Large intestine (tissue), 3 donors: ENCODE measurements around the gene ARHGAP24. TPM values are rescaled to one million over a fixed set of nuclear protein-coding genes. Genes with fewer than 3 reads are reported as not detected.

Source experiments
- DNase-seq, 2 donors: peaks; one replicate each; pipeline versions ENCODE4 v3.0.0 to v3.0.0-alpha.2; 2013
- H3K27ac ChIP-seq: one replicate; pipeline ENCODE4 v1.5.1; 2013; ENCODE audit warnings: low read length
- H3K27me3 ChIP-seq: 2 replicates; pipeline ENCODE4 v1.6.1; 2013; ENCODE audit warnings: low read length; ENCODE audit not compliant: control insufficient read depth, insufficient read depth
- H3K36me3 ChIP-seq: 2 replicates; pipeline ENCODE4 v1.6.1; 2013; ENCODE audit warnings: low read length; ENCODE audit not compliant: control insufficient read depth, insufficient read depth
- H3K4me1 ChIP-seq: one replicate; pipeline ENCODE4 v1.6.1; 2013; ENCODE audit warnings: low read length; ENCODE audit not compliant: control insufficient read depth, insufficient read depth
- H3K4me3 ChIP-seq: one replicate; pipeline ENCODE4 v1.5.1; 2013; ENCODE audit warnings: low read length
- H3K9me3 ChIP-seq: one replicate; pipeline ENCODE4 v1.6.1; 2013; ENCODE audit warnings: mild to moderate bottlenecking, low read depth, low read length, moderate library complexity; ENCODE audit not compliant: control insufficient read depth
- WGBS: methylation state at CpG from one replicate; pipeline ENCODE4 v1.1.5; 2013; ENCODE audit warnings: low lambda C conversion rate; ENCODE audit not compliant: insufficient coverage; 5-methylcytosine and 5-hydroxymethylcytosine counted together
- polyA plus RNA-seq: library from polyadenylated mRNA; unstranded; fragments of 120-200 nt; gene quantifications from one replicate; pipeline ENCODE4 v1.2.1, GENCODE V29; 2013

Gene ARHGAP24
- polyA plus RNA-seq, 1 donor: 6.7 TPM

DNA sequence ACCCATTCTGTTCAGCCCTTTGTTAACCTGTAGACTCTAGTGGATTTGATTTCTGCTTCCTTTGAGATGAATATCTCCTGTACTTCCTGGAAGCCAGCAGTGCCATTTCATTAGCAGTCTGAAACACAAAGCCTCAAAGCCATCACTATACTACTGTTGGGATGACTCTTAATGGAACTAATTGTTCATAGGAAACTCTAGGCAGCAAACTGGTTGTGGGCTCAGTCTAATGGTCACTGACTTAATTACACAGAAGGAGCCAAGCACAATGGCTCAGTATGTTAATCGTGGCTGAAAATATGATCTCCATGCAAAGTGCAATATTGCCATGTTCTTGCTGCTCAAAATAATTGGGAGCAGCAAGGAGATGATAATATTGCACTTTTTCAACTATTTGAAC is 262.3 kb downstream of the ARHGAP24 start:
- Histone ChIP-seq H3K4me1 (no peaks in the 10 kb centered on the region), H3K4me3 (no peak overlapping the region), H3K9me3 (no peaks in the 10 kb centered on the region), H3K36me3 (no peaks in the 10 kb centered on the region), H3K27ac (no peak overlapping the region), H3K27me3 (no peaks in the 10 kb centered on the region)
- no CpG with 5 or more reads among the region's 1 CpG for WGBS
- no peak for DNase-seq

DNA sequence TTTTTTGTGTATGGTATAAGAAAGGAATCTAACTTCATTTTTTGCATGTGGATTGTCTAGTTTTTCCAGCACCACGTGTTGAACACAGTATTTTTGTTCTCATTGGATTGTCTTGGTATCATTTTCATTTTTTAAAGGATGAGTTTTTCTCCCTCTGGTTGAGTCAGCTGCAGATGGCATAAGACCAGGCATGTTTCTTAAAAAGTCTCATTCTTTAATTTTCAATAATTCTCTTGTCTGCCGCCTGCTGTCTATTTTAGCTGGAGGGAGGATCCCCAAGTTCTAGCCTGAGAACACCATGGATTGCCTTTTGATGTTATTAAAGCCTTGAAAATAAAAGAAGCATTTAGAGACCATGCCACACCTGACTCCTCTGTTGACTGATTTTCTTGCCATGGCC is 263.8 kb downstream of the ARHGAP24 start:
- Histone ChIP-seq H3K27ac (no peak overlapping the region), H3K4me3 (no peak overlapping the region), H3K9me3 (no peaks in the 10 kb centered on the region), H3K36me3 (no peaks in the 10 kb centered on the region), H3K4me1 (no peaks in the 10 kb centered on the region), H3K27me3 (no peaks in the 10 kb centered on the region)
- no peak for DNase-seq
- WGBS: no CpG with 5 or more reads among the region's 2 CpGs

DNA sequence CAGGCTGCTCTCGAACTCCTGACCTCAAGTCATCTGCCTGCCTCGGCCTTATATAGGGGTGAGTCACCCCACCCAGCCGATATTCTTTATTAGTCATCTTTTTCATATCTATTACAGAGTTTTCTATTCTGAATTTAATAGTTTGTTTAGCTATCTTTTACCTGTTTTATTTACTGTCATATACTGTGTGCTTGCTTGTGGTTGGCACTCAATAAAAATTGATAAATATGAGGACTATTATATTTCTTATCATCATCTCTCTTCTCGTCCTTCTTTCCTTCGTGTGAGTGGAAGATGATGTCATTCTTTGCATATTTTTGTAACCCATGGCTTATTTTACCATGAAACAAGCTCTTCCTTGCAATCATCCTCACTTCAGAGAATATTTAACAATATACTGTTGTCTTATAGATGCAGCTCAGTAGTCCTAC is 265.5 kb downstream of the ARHGAP24 start:
- H3K9me3 ChIP-seq: no peaks in the 10 kb centered on the region
- no peaks in the 10 kb centered on the region for H3K27me3 ChIP-seq
- no peaks in the 10 kb centered on the region for H3K36me3 ChIP-seq
- no peaks in the 10 kb centered on the region for H3K4me1 ChIP-seq
- H3K4me3 ChIP-seq: no peak overlapping the region
- no peak overlapping the region for H3K27ac ChIP-seq
- WGBS: 65% methylated on average over 2 of the region's 5 CpGs
- DNase-seq: no peak

DNA sequence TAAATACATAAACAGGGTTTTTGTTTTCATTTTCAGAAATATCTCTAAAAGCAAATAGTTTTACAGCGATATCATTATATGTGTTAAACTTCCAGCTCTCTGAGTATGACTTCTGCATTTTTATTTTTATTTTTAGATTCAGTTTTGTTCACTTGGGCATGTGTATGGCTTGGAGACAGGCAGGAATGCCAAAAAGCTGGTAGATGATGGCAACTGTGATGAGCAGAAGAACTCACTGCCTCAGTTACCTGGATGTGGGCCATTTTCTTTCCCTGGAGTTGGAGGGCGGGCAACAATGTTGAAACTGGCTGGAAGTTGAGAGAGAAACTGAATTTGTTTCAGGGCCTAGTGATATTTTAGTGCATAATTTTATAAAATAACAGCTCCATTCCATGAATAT is 266.4 kb downstream of the ARHGAP24 start:
- H3K4me3 ChIP-seq: no peak overlapping the region
- no CpG with 5 or more reads among the region's 2 CpGs for WGBS
- H3K27me3 ChIP-seq: no peaks in the 10 kb centered on the region
- no peaks in the 10 kb centered on the region for H3K36me3 ChIP-seq
- no peak for DNase-seq
- H3K27ac ChIP-seq: no peak overlapping the region
- H3K4me1 ChIP-seq: no peaks in the 10 kb centered on the region
- no peaks in the 10 kb centered on the region for H3K9me3 ChIP-seq

DNA sequence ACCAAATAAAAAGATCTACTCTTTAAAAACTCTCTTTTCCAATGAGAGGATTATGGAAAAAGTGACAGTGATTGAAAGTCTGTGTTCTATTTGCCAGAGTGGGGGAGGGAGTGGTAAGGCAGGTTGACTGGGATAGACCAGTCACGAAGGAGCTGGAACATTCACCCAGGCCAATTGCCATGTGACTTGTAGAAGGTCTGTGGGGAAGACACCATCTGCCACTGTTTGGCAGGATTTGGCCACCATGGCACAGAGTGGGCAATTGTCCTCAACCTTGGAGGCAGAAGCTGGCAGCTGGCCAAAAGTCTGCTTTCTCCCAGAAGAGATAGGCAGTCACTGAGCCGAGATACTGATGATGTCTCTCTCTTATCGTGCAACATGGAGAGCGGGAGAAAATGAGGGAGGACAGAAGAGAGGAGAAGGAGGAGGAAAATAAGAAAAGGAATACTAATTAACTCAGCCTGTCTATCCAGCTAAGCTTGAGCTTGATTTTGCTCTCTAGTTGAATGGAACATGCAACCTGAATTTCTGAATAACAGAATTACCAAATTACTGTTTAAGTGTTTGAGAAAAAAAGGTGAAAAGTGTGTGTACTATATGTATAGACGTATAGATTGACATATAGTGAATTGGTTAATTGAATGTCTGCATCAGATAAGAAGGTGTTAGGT is 267.1 kb downstream of the ARHGAP24 start:
- H3K27me3 ChIP-seq: no peaks in the 10 kb centered on the region
- no peak overlapping the region for H3K4me3 ChIP-seq
- no peaks in the 10 kb centered on the region for H3K9me3 ChIP-seq
- no peaks in the 10 kb centered on the region for H3K4me1 ChIP-seq
- no peaks in the 10 kb centered on the region for H3K36me3 ChIP-seq
- H3K27ac ChIP-seq: no peak overlapping the region
- 100% methylated on average over 2 of the region's 5 CpGs for WGBS
- no peak for DNase-seq

DNA sequence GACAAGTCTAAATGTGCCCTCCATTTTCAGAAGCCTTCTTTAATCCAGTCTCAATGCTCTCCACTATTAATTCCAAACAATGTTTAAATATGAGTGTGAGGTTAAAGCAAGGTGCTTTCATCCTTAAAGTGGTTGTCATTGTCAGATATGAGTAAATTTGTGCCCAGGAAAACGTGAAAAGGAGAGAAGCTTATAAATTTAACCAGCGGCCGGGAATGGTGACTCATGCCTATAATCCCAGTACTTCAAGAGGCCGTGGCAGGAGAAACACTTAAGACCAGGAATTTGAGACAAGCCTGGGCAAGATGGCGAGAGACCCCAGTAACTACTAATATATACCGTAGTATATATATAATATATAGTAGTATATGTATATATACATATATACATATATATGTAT is 270.0 kb downstream of the ARHGAP24 start:
- Histone ChIP-seq H3K36me3 (no peaks in the 10 kb centered on the region), H3K4me3 (no peak overlapping the region), H3K27me3 (no peaks in the 10 kb centered on the region), H3K9me3 (no peaks in the 10 kb centered on the region), H3K27ac (no peak overlapping the region), H3K4me1 (no peaks in the 10 kb centered on the region)
- DNase-seq: no peak
- WGBS: 83% methylated on average over 4 of the region's 6 CpGs

DNA sequence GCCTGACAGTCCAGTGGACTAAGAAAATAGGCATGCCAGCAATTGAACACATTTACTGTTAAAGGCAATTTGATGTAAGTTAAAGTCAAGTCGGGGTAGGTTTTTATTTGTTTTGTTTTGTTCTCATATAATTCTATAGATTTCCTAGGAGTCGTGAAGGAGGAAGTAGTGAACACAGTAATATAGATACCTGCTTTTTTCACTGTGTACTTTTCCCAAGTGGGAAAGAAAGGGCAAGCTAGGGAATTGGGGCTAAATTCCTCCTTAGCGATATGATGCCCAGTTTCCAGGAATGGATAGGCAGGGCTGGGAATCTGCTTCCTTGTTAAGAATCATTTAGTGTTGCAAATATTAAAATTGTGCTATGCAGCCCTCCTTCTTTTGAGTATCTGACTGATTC is 271.0 kb downstream of the ARHGAP24 start:
- 20% methylated on average over 1 of the region's 3 CpGs for WGBS
- H3K4me3 ChIP-seq: no peak overlapping the region
- H3K9me3 ChIP-seq: no peaks in the 10 kb centered on the region
- H3K4me1 ChIP-seq: no peaks in the 10 kb centered on the region
- H3K27me3 ChIP-seq: no peaks in the 10 kb centered on the region
- H3K27ac ChIP-seq: no peak overlapping the region
- H3K36me3 ChIP-seq: no peaks in the 10 kb centered on the region
- DNase-seq: no peak

DNA sequence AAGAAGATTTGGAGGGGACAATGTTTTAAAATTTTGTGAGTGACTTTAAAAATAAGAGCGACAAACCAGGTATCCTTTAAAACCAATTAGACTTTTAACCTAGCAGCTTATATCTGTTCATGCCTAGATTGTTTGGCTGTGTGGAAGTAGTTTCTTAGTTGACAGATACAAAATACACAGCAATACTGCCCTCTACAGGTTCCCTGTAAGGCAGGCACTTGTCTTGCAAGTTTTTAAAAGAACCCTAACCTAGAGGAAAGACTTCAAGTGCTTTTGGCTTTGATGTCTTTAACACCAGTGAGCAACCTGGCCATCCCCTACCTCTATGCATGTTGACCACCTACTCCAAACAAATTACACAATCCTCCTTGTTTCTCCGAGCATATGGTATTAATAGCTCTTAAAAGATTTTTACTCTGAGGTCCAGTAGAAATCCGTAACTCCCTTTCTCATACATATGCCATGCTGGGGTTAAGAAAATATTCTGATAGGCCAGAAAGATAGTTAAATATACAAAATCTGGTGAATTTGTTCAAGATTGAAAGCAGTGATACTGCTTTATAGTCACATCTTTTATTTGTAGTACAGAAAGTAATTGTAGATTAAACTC is 273.0 kb downstream of the ARHGAP24 start:
- H3K4me3 ChIP-seq: no peak overlapping the region
- H3K4me1 ChIP-seq: no peaks in the 10 kb centered on the region
- DNase-seq: peak; percentile 38 to 45
- H3K27me3 ChIP-seq: no peaks in the 10 kb centered on the region
- H3K36me3 ChIP-seq: no peaks in the 10 kb centered on the region
- H3K27ac ChIP-seq: no peak overlapping the region
- no CpG with 5 or more reads among the region's 3 CpGs for WGBS
- no peaks in the 10 kb centered on the region for H3K9me3 ChIP-seq

DNA sequence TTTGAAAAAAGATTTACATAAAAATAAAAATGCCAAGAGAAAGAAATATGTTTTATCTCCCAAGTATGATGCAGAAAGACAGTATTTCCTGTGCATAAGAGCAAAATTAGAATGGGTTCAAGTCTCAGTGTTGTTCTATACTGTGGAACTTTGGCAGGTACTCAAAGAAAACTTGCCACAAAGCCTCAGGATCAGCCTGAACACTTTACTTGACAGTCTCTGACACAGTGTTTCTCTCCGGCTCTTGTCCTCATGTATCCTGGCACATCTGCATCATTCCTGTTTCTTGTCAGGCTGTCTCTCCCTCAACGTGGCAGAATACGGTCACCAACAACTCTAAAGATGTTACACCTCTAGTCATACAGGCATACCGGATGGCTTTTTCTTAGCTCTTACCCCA is 273.7 kb downstream of the ARHGAP24 start:
- DNase-seq: no peak
- H3K36me3 ChIP-seq: no peaks in the 10 kb centered on the region
- no peaks in the 10 kb centered on the region for H3K27me3 ChIP-seq
- no peaks in the 10 kb centered on the region for H3K9me3 ChIP-seq
- H3K4me3 ChIP-seq: no peak overlapping the region
- no CpG with 5 or more reads among the region's 4 CpGs for WGBS
- no peak overlapping the region for H3K27ac ChIP-seq
- no peaks in the 10 kb centered on the region for H3K4me1 ChIP-seq

DNA sequence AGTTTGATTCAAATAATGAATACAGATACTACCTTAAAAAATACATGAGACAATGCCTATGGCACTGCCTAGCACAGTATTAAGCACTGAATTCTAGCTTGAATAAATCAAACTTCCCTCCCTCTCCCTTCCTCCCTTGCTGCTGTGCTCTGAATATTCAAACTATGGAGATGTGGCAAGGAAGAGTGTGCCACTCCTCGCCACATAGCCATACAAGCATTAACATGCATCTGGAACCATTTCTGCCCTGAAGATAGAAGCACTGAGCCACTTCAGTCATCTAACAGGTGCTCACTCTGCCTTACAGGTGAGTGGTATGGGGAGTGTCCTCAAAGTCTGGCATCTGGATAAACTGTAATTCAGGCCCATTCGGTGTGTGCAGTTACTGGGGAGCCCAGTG is 276.9 kb downstream of the ARHGAP24 start:
- WGBS: no CpG with 5 or more reads among the region's 2 CpGs
- H3K27ac ChIP-seq: no peak overlapping the region
- H3K36me3 ChIP-seq: no peaks in the 10 kb centered on the region
- no peaks in the 10 kb centered on the region for H3K27me3 ChIP-seq
- H3K4me1 ChIP-seq: no peaks in the 10 kb centered on the region
- no peak overlapping the region for H3K4me3 ChIP-seq
- no peak for DNase-seq
- no peaks in the 10 kb centered on the region for H3K9me3 ChIP-seq

DNA sequence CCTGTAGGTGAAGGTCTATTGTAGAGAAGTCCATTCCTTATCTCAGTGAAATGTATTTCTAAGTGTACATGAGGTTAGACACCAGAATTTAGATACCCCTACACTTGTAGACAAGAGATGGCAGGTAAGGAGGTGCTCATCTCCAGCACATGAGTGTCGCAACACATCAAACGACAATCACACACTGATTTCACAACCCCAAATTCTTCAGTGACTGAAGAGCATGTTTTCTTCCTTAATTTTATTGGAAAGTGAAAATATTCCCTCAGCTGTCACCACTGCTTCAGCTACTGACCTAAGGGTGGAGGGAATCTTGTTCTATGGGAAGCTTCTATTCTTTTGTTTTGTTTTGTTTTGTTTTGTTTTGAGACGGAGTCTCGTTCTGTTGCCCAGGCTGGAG is 280.3 kb downstream of the ARHGAP24 start:
- Histone ChIP-seq H3K9me3 (no peaks in the 10 kb centered on the region), H3K27ac (no peak overlapping the region), H3K4me3 (no peak overlapping the region), H3K4me1 (no peaks in the 10 kb centered on the region), H3K27me3 (no peaks in the 10 kb centered on the region), H3K36me3 (no peaks in the 10 kb centered on the region)
- no peak for DNase-seq
- WGBS: no CpG with 5 or more reads among the region's 4 CpGs
